Psoas muscle (tissue), 8 donors: ENCODE results near the gene UBE3C. TPM values are rescaled to one million over a fixed set of nuclear protein-coding genes. Genes with fewer than 3 reads are reported as not detected.
A peak's percentile ranks its signal among the peaks of the same experiment; 100 is the strongest.
"Not testable (repeated sequence)": the region's sequence is repeated elsewhere in the genome, so short reads cannot be mapped to it uniquely, and the experiment has no call there.

Experiments
- ATAC-seq, 4 donors: fragments of 200-7000 bp; cut with Tn5 transposase; one replicate each; pipeline ENCODE4 v1.9.1; 2020; ENCODE audit warnings: moderate library complexity in 3 of 4, mild to moderate bottlenecking in 2 of 4
- DNase-seq, 2 donors: peaks; one replicate each; pipeline ENCODE4 v3.0.0-alpha.2; 2020
- H3K27ac ChIP-seq: fragments of 200-600 bp; one replicate; pipeline ENCODE4 v1.8.0; 2022
- H3K27me3 ChIP-seq, 3 donors: fragments of 200-600 bp in 1 of 3; one replicate each; pipeline versions ENCODE4 v1.6.1 to v1.8.0; 2013 to 2022; ENCODE audit warnings: low read length in 2 of 3, mild to moderate bottlenecking in 2 of 3, moderate library complexity in 1 of 3; ENCODE audit not compliant: insufficient read depth in 3 of 3
- H3K36me3 ChIP-seq, 2 donors: fragments of 200-600 bp in 1 of 2; one replicate each; pipeline versions ENCODE4 v1.6.1 to v1.8.0; 2013 to 2022; ENCODE audit warnings: low read depth in 1 of 2, mild to moderate bottlenecking in 1 of 2, moderate library complexity in 1 of 2; ENCODE audit not compliant: insufficient read depth in 1 of 2
- H3K4me1 ChIP-seq: fragments of 200-600 bp; one replicate; pipeline ENCODE4 v1.8.0; 2022
- H3K4me3 ChIP-seq: fragments of 200-600 bp; one replicate; pipeline ENCODE4 v1.8.0; 2022; ENCODE audit warnings: mild to moderate bottlenecking
- H3K9me3 ChIP-seq: fragments of 200-600 bp; one replicate; pipeline ENCODE4 v1.8.0; 2022
- CTCF ChIP-seq: fragments of 200-600 bp; IDR thresholded peaks from one replicate; pipeline ENCODE4 v1.8.0; 2022; ENCODE audit warnings: antibody characterized with exemption
- WGBS, 3 donors: extraction: QIAGEN DNeasy Blood & Tissue Kit; methylation state at CpG; one replicate each; pipeline versions ENCODE4 v1.1.6 to v1.1.7; 2013; 5-methylcytosine and 5-hydroxymethylcytosine counted together
- intact Hi-C, 2 donors: fragments of 100-400 bp; cut with DNase I; formaldehyde crosslinking; loops; one replicate each; pipeline versions ENCODE4 v1.11.0 to v1.14.2; 2022
- polyA plus RNA-seq, 3 donors: library from polyadenylated mRNA; stranded (reverse); fragments of 200-250 nt; gene quantifications; one replicate each; pipeline ENCODE4 v1.2.3, GENCODE V29; 2013
- total RNA-seq, 4 donors: library from RNA; stranded (reverse); fragmentation: NEBNext Ultra II Directional in 2 of 4; extraction: Animal tissue kit (Norgen Biotek cat#: 25700) in 2 of 4; gene quantifications; one replicate each; pipeline versions ENCODE4 v1.2.1 to v1.2.4, GENCODE V29; 2021 to 2023
- donor health status: healthy with polysubstance abuse.
- donor health status: DM: no; HTN: no; CAD: no; lungs with moderate emphysema.
- donor health status: Bipolar disorder and iron deficiency.
- donor health status: healthy.
- donor health status: DM: yes; HTN: yes; CAD: no.
- donor health status: DM: no; HTN: no; CAD: no.
- donor health status: DM: no; HTN: no; CAD: no.
- donor health status: DM: yes; HTN: yes; CAD: no.

Gene UBE3C
- total and polyA plus RNA-seq, 7 donors, result 31.9 to 94.2 (median 60.2) TPM

DNA sequence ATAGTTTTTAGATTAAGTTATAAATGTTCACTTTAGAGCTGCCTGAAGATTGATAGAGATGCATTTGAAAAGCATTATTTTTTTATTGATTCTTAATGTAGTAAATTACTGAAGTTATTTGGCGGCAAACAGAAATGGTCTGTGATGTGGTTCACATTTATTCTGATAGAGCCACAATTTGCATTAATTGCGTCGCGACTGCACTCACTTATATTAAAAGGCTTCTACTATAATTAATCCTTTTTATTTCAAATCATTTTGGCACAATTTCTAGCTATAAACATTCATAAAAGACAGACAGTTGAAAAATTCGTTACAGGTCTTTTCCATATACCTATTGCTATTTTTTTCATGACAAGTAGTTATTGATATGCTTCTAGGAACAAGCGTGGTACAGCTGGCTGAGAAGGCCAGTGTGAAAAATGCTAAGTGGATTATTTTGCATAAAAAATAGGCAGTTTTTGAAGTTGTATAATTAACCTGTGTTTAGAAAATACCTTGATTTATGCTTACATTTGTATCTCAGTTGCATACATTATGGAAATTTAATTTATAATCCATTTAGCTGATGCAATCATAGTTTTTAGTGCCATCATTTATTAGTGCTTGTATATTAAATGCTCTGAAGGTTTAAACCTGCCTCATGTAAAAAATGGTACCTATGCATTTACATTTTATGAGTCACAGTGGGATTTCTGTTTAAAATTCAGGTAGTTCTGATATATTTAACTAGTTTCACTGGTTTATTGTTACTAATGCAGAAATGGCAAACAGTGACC lies 106.0 kb downstream of the UBE3C start:
- no peaks in the 10 kb centered on the region for H3K4me1 ChIP-seq
- H3K27ac ChIP-seq, result no peak overlapping the region
- H3K36me3 ChIP-seq, result peaks cover 4 to 44% of the 10 kb centered on the region in 2 donors
- ATAC-seq (no peak), DNase-seq (no peak)
- no peak for TF ChIP-seq CTCF
- H3K27me3 ChIP-seq, result no peaks in the 10 kb centered on the region
- WGBS, 3 donors, result 86 to 94% (median 92%) methylated on average over 6 of the region's 6 CpGs
- H3K9me3 ChIP-seq, result no peaks in the 10 kb centered on the region
- H3K4me3 ChIP-seq, result no peak overlapping the region
- intact Hi-C loops, result no loop called here

DNA sequence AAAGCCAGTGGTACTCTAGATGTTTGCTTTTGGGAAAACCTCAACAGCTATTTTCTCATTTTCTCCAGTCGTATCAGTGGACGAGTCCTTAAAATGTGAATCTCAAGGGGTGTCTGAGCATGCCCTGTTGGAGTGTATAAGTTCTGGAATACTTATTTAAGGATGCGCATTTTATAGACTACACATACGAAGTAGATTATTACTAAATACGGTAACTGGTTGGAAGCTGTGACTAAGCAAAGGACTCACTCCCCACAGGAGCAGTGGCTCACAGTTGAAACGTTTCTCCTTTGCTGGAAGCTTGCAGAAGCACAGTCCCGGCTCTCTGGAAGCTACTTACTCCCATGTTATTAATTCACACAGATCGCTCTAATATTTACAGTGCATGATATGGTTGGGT lies 107.3 kb downstream of the UBE3C start:
- intact Hi-C loops, result no loop called here
- Histone ChIP-seq H3K36me3 (peaks cover 4 to 48% of the 10 kb centered on the region in 2 donors), H3K9me3 (no peaks in the 10 kb centered on the region), H3K27me3 (no peaks in the 10 kb centered on the region), H3K4me1 (no peaks in the 10 kb centered on the region), H3K4me3 (no peak overlapping the region), H3K27ac (no peak overlapping the region)
- 88 to 95% (median 92%) methylated on average over 8 of the region's 8 CpGs for WGBS, 3 donors
- DNase-seq, result no peak
- no peak for ATAC-seq
- TF ChIP-seq CTCF, result no peak

DNA sequence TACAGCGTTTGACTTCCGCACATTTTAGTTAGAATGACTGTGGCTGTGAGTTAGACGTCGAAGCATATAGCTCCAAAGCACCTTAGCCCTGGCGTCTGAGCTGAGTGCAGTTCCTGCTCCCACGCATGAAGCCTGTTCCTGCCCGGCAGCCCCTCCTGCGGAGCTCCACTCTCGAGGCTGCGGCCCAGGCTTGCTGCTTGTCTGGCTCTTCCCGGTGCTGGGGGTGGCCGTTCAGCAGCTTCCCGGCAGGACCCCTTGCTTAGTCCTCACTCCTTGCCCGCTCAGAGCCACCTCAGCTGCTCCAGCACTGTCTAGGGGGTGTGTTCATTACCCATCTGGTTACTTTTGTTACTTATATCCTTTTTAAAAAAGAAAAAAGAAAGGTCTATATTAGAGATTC lies 109.9 kb downstream of the UBE3C start:
- H3K4me3 ChIP-seq, result no peak overlapping the region
- peaks cover 12 to 54% of the 10 kb centered on the region in 2 donors for H3K36me3 ChIP-seq
- 90 to 93% (median 92%) methylated on average over 14 of the region's 14 CpGs for WGBS, 3 donors
- no peak overlapping the region for H3K27ac ChIP-seq
- intact Hi-C loops, result no loop called here
- ATAC-seq (no peak), DNase-seq (no peak)
- no peaks in the 10 kb centered on the region for H3K4me1 ChIP-seq
- H3K9me3 ChIP-seq, result no peaks in the 10 kb centered on the region
- TF ChIP-seq CTCF, result no peak
- no peaks in the 10 kb centered on the region for H3K27me3 ChIP-seq

- Histone ChIP-seq H3K36me3 (peaks cover 13 to 73% of the 10 kb centered on the region in 2 donors), H3K4me1 (no peaks in the 10 kb centered on the region), H3K9me3 (no peaks in the 10 kb centered on the region), H3K4me3 (no peak overlapping the region), H3K27me3 (no peaks in the 10 kb centered on the region), H3K27ac (no peak overlapping the region)
- DNase-seq, result no peak
- 48 to 59% (median 50%) methylated on average over 9 of the region's 9 CpGs for WGBS, 3 donors
- peak; percentile 63 for TF ChIP-seq CTCF
- intact Hi-C loops, result loop anchor here in 1 of 2 donors (10.0 kb wide), 1 partner anchor 164 kb away; no protein-coding TSS in a partner anchor
- ATAC-seq, result peak; percentile 51 to 85 (median 69)
These were observed 112.0 kb downstream of the UBE3C start for GRCh38 chr7:157250605-157251228.

DNA sequence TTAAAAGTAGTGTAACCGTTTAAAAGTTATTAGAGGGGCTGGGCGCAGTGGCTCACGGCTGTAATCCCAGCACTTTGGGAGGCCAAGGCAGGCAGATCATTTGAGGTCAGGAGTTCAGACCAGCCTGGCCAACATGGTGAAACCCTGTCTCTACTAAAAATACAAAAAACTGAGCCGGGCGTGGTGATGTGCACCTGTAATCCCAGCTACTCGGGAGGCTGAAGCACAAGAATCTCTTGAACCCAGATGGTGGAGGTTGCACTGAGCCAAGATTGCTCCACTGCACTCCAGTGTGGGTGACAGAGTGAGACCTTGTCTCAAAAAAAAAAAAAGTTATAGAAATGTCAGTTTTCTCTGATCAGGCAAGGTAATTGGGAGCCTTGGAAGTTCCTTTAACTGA lies 113.1 kb downstream of the UBE3C start:
- not testable (repeated sequence) for H3K4me1 ChIP-seq, H3K27me3 ChIP-seq, H3K27ac ChIP-seq, ATAC-seq, H3K4me3 ChIP-seq, DNase-seq, H3K9me3 ChIP-seq
- intact Hi-C loops, result loop anchor here in 1 of 2 donors (10.0 kb wide), 1 partner anchor 163 kb away; no protein-coding TSS in a partner anchor
- 68 to 89% (median 77%) methylated on average over 6 of the region's 6 CpGs for WGBS, 3 donors
- peaks cover 13 to 83% of the 10 kb centered on the region in 2 donors for H3K36me3 ChIP-seq
